GM21528 (cell line): ENCODE data around the gene PCMTD2.
"Not testable (repeated sequence)": the region's sequence is repeated elsewhere in the genome, so short reads cannot be mapped to it uniquely, and the experiment has no call there.

Experiments used
- ATAC-seq: cut with Tn5 transposase; IDR thresholded peaks from one replicate; pipeline ENCODE4 v1.9.1; 2021; ENCODE audit warnings: mild to moderate bottlenecking, moderate library complexity; ENCODE audit not compliant: unreplicated experiment, low FRiP score

Gene PCMTD2

DNA sequence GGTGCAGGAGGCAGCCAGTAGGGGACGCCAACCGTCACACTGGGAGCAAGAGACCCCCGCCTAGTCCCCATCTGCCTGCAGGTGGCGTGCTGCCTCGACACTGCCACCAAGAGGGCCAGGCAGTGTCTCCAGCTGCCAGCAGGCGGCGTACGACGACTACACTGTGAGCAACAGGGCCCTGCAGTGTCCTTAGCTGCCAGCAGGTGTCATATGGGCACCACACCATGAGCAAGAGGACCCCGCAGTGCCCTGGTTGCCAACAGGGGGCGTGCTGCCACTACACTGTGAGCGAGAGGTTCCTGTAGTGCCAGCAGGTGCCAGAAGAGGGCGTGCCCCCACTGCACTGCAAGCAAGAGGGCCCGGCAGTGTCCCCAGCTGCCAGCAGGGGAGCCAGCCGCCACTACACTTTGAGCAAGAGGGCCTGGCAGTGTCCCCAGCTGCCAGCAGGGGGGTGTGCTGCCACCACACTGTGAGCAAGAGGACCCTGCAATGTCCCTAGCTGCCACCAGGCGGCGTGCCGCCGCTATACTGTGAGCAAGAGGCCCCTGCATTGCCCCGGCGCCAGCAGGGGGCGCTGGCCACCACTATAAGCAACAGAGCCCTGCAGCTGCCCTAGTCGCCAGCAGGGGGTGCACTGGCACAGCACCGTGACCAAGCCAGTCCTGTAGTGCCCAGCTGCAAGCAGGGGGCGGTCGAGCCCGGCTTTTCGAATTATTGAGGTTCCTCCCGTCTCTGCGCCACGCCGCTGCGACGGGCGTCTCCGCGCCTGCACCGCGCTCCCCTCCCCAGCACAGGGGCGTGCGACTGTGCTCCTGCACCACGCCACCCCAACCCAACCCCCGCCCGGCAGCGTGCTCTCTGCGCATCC is 30.3 kb downstream of the PCMTD2 start:
- ATAC-seq, result peak; percentile 96

DNA sequence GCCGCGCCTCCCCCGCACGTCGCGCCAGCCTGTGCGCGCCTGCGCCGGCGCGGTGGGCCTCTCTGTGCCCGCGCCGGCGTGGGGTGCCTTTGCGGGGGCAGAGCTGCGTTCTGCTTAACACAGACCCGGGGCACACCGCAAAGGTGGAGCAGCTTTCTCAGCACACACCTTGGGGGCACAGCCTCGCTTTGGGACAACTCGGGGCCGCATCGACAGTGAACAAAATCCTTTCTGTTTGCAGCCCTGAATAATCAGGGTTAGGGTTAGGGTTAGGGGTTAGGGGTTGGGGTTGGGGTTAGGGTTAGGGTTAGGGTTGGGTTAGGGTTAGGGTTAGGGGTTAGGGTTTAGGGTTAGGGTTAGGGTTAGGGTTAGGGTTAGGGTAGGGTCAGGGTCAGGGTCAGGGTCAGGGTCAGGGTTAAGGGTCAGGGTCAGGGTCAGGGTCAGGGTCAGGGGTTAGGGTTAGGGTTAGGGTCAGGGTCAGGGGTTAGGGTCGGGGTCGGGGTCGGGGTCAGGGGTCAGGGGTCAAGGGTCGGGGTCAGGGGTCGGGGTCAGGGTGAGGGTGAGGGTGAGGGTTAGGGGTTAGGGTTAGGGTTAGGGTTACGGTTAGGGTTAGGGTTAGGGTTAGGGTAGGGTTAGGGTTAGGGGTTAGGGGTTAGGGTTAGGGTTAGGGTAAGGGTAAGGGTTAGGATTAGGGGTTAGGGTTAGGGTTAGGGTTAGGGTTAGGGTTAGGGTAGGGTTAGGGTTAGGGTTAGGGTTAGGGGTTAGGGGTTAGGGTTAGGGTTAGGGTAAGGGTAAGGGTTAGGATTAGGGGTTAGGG is 31.1 kb downstream of the PCMTD2 start:
- not testable (repeated sequence) for ATAC-seq

DNA sequence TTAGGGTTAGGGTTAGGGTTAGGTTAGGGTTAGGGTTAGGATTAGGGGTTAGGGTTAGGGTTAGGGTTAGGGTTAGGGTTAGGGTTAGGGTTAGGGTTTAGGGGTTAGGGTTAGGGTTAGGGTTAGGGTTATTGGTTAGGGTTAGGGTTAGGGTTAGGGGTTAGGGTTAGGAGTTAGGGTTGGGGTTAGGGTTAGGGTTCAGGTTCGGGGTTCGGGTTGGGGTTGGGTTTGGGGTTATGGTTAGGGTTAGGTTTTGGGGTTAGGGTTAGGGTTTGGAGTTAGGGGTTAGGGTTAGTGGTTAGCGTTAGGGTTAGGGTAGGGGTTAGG is 31.7 kb downstream of the PCMTD2 start:
- ATAC-seq, result not testable (repeated sequence)

DNA sequence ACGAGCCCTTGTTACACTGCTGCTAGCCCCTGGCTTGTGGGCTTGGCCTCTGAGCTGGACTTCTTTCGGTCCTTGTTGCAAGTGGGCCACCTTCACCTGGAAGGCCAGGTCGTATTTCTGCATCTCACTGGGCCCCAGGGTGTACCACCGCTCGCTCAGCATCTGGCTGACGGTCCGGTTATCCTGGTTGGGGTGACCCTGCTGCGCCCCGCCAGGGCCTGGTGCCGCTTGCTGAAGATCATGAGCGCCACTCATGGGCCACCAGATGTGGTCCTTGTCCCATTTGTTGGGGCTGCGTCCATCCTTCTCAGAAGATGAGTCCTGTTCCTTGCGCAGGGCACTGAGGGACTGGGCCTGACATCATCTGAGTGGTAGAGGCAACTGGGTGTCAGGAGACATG is 36.6 kb downstream of the PCMTD2 start:
- ATAC-seq, result not testable (repeated sequence)

DNA sequence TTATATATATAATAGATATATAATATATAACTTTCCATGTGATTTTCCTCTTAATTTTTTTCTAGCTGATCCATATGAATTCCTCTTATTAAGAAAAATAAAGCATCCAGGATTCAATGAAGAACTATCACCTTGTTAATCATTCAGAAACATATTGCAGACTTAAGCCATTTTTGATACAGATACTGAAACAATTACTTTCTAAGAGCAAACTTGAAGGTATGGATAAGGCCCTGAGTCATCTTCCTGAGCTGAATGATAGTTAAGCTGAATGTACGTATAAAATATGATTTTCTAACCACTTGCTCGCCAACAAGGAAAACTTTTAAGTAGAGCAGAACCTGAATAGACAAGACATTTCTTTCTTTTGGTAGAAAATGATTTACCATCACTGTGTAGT is 47.5 kb downstream of the PCMTD2 start:
- not testable (repeated sequence) for ATAC-seq

DNA sequence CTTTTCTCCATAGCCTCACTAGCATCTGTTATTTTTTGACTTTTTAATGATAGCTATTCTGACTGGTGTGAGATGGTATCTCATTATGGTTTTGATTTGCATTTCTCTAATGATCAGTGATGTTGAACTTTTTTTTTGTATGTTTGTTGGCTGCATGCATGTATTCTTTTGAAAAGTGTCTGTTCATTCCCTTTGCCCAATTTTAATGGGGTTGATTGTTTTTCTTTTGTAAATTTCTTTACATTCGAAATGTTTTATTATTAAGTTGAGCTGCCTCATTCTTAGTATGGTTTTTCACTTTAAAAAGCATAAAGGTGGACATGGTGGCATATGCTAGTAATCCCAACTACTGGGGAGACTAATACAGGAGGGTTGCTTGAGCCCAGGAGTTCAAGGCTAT is 58.2 kb downstream of the PCMTD2 start:
- not testable (repeated sequence) for ATAC-seq

DNA sequence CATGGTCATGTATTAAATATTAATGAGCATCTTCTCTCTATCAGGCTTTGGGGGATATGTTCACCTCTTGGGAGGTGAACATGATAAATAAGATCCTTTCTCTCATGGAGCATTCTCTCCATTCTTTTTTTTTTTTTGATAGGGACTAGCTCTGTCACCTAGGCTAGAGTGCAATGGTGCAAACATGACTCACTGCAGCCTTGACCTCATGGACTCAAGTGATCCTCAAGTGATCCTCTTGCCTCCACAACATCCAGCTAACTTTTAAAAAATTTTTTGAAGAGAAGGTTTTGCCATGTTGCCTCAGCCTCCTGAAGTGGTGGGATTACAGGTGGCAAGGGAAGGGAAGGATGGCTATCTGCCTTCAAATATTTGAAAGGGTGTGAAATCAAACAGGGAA is 59.8 kb downstream of the PCMTD2 start:
- ATAC-seq, result not testable (repeated sequence)

DNA sequence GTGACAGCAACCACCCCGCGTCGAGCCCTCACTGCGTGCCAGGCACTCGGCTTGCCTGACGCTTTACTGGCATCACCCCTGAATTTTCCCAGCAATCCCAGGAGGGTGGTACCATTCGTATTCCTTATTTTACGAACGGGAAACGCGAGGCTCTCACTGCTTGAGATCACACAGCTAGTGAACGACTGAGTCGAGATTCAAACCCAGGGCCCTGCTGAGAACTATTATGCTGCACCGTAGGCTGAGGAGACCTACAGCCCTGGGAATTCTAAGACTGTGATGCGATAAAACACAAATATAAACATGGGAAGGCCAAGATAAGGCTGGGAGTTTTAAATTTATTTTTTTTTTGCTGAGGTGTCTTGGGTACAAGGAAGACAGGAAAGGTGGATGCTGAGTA is 60.3 kb downstream of the PCMTD2 start:
- ATAC-seq, result not testable (repeated sequence)

DNA sequence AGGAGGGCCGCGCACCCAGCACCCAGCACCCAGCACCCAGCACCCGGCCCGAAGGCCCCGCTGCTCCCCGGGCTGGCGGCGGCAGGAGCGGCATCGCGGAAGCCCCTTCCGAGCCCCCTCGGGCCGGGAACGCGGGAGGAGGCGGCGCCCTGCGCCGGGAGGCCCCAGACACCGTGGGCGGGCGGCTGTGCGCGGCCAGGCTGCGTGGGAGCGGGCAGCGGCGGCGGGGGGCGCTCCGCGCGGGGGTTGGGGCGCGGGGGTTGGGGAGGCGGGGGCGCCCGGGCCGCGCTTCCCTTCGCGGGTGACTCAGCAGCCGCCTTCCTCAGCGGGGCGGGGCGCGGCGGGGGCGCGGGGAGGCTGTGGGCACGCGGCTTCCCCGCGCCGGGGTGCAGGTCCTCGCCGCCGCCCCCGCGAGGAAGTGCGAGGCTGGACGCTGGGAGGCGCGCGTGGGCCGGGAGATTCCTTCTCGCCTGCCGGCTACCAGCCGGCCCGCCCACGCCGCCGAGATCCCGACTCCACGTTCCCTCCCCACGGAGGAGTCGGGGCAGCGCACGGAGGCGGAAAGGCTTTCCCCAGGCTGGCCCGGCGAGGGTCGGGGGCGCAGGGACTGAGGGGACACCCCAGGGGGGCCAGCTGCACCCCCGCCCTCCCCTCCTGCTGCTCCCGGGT is 61.0 kb downstream of the PCMTD2 start:
- not testable (repeated sequence) for ATAC-seq

DNA sequence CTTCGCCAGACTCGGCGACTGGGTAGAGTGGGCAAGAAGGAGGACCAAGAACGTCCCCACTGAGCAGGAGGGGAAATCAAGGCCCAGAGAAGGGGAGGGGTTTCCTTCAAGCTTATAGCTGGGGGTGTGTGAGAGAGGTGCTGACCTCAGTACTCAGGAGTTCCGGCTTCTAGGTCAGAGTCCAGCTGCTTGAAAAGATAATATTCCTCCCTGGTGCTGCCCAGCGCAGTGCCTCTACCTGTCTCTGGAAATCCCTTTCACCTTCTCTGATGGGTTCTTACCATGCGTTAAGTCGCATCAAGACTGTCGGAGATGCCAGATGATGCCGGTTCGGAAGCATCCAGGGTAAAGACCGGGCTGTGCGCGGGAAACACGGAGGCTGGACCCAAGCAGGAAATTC is 61.8 kb downstream of the PCMTD2 start:
- ATAC-seq, result not testable (repeated sequence)

DNA sequence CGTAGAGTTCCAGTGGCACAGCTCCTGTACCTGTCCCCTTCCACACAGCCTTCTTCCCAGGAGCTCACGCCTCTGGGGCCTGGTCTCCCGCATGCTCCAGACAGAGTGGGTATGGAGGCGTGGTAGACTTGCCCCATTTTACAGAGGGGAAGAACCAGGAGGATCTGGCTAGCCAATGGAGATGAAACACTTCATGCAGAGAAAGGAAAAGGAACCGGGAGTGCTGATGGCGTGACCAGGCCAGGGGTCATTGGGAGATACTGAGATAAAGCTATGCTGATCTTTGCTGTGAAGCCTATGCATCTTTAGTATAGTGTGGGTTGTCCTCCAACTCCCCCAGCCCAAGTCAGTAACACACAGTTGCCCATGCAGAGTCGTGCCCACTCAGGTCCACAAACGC is 62.5 kb downstream of the PCMTD2 start:
- not testable (repeated sequence) for ATAC-seq

DNA sequence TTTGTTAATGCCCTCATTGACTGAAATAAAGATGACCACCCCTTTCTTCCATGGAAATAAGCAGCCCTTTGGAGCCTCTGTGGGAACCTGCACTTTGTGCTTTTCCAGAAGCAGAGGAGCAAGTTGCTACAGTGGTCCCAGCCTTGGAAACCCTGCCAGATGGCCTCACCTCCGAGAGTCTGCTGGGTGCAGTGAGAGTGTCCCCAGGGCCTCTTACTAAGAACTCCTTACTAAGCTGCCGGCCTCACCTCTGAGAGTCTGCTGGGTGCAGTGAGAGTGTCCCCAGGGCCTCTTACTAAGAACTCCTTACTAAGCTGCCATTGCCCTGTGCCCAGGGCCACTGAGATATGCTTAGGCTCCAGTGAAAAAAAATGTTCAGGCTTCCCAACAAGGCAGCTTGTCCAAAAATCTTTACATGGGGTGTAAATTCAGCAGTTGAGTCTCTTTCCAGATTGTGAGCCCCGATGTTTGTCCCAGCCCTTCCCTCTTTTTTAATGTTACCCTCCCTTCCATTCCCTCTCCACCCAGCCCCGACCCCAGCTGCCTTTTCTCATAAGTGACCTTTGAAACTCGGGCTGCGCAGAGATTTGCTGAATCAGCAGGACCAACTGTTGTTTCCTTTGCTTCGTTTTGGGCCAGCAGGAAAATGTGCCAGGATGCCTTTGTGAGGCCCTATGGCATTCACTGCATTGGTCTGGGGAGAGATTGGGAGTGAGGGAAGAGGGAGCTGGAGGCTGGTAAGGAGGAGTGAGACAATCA is 66.7 kb downstream of the PCMTD2 start:
- not testable (repeated sequence) for ATAC-seq
